Coronary artery (tissue), 2 donors: ENCODE data around the gene STRADB.
A peak's percentile ranks its signal among the peaks of the same experiment; 100 is the strongest.
"Not testable (repeated sequence)": the region's sequence is repeated elsewhere in the genome, so short reads cannot be mapped to it uniquely, and the experiment has no call there.

ENCODE experiments used
- DNase-seq: peaks from one replicate; pipeline ENCODE4 v3.0.0-alpha.2; 2017; ENCODE audit warnings: low spot score
- H3K27ac ChIP-seq, 2 donors: fragments of 200-600 bp; sonication (generic); one replicate each; pipeline ENCODE4 v1.5.1; 2016 to 2019
- H3K4me3 ChIP-seq: fragments of 200-600 bp; sonication (generic); 2 replicates; pipeline ENCODE4 v1.5.1; 2016; ENCODE audit warnings: mild to moderate bottlenecking, moderate library complexity
- CTCF ChIP-seq: fragments of 200-600 bp; sonication (generic); IDR thresholded peaks from one replicate; pipeline ENCODE4 v1.5.1; 2019; ENCODE audit warnings: antibody characterized with exemption

Gene STRADB

GRCh38 chr2:201432038-201432620 is 19.4 kb upstream of the STRADB start:
- no peak for TF ChIP-seq CTCF
- Histone ChIP-seq H3K4me3 (peak overlapping the region; percentile 40), H3K27ac (peak overlapping the region; percentile 43 to 61)
- no peak for DNase-seq

GRCh38 chr2:201432621-201433393 is 18.7 kb upstream of the STRADB start:
- H3K4me3 ChIP-seq, result peak overlapping the region; percentile 40
- TF ChIP-seq CTCF, result no peak
- no peak for DNase-seq
- peak overlapping the region; percentile 43 to 61 for H3K27ac ChIP-seq

GRCh38 chr2:201433394-201433995 is 18.0 kb upstream of the STRADB start:
- H3K4me3 ChIP-seq, result peak overlapping the region; percentile 1
- no peak for TF ChIP-seq CTCF
- H3K27ac ChIP-seq, result peak overlapping the region; percentile 23 to 61
- no peak for DNase-seq

GRCh38 chr2:201436141-201436540 is 15.4 kb upstream of the STRADB start:
- no peak for TF ChIP-seq CTCF
- DNase-seq, result no peak
- Histone ChIP-seq H3K27ac (no peak overlapping the region), H3K4me3 (no peak overlapping the region)

GRCh38 chr2:201439336-201439922 is 12.1 kb upstream of the STRADB start:
- not testable (repeated sequence) for H3K4me3 ChIP-seq, H3K27ac ChIP-seq, DNase-seq

GRCh38 chr2:201440182-201440581 is 11.4 kb upstream of the STRADB start:
- TF ChIP-seq CTCF, result no peak
- H3K4me3 ChIP-seq, result no peak overlapping the region
- DNase-seq, result no peak
- no peak overlapping the region for H3K27ac ChIP-seq

GRCh38 chr2:201441409-201441808 is 10.1 kb upstream of the STRADB start:
- no peak for DNase-seq
- Histone ChIP-seq H3K4me3 (no peak overlapping the region), H3K27ac (no peak overlapping the region)
- TF ChIP-seq CTCF, result no peak
